Right lobe of liver (tissue), 6 donors: ENCODE measurements around the gene BRSK1. TPM values are rescaled to one million over a fixed set of nuclear protein-coding genes. Genes with fewer than 3 reads are reported as not detected.

Experiments used
- ATAC-seq, 4 donors: fragments of 200-7000 bp; cut with Tn5 transposase; one replicate each; pipeline ENCODE4 v1.9.1; 2020; ENCODE audit warnings: mild to moderate bottlenecking in 4 of 4, moderate library complexity in 4 of 4
- DNase-seq, 3 donors: peaks; one replicate each; pipeline ENCODE4 v3.0.0-alpha.2; 2020
- H3K27ac ChIP-seq, 3 donors: fragments of 200-600 bp; one replicate each; pipeline ENCODE4 v1.8.0; 2022
- H3K27me3 ChIP-seq, 2 donors: fragments of 200-600 bp; one replicate each; pipeline ENCODE4 v1.8.0; 2022
- H3K36me3 ChIP-seq, 4 donors: fragments of 200-600 bp; sonication (generic) in 1 of 4; one replicate each; pipeline versions ENCODE4 v1.5.1 to v1.8.0; 2017 to 2022; ENCODE audit warnings: control low read depth in 1 of 4
- H3K4me1 ChIP-seq, 4 donors: fragments of 200-600 bp; sonication (generic) in 1 of 4; one replicate each; pipeline versions ENCODE4 v1.5.1 to v1.8.0; 2017 to 2022; ENCODE audit warnings: control low read depth in 1 of 4
- H3K4me3 ChIP-seq, 3 donors: fragments of 200-600 bp; one replicate each; pipeline ENCODE4 v1.8.0; 2022
- H3K9me3 ChIP-seq, 4 donors: fragments of 200-600 bp; sonication (generic) in 1 of 4; one replicate each; pipeline versions ENCODE4 v1.5.1 to v1.8.0; 2017 to 2022; ENCODE audit warnings: control low read depth in 1 of 4
- CTCF ChIP-seq, 4 donors: fragments of 200-600 bp in 3 of 4; fragments of 450-650 bp in 1 of 4; IDR thresholded peaks; one replicate each; pipeline versions ENCODE4 v1.5.1 to v1.8.0; 2016 to 2022; ENCODE audit warnings: antibody characterized with exemption in 4 of 4, mild to moderate bottlenecking in 2 of 4
- POLR2A ChIP-seq: fragments of 450-650 bp; IDR thresholded peaks from one replicate; pipeline ENCODE4 v1.6.1; 2017; ENCODE audit warnings: antibody characterized with exemption, mild to moderate bottlenecking
- WGBS: methylation state at CpG from one replicate; pipeline ENCODE4 v1.1.6; 2018; ENCODE audit warnings: low coverage, low lambda C conversion rate; ENCODE audit not compliant: insufficient coverage; ENCODE audit errors: missing lambda C conversion rate; 5-methylcytosine and 5-hydroxymethylcytosine counted together
- intact Hi-C, 2 donors: fragments of 100-400 bp; cut with DNase I; formaldehyde crosslinking; loops; one replicate each; pipeline versions ENCODE4 v1.11.2 to v1.14.1; 2022
- total RNA-seq, 6 experiments: library from RNA; depleted of rRNA in 2 of 6; stranded (reverse); fragments of >200 nt in 2 of 6; fragmentation: NEBNext Ultra II Directional in 3 of 6; extraction: Animal tissue kit (Norgen Biotek cat#: 25700) in 3 of 6; gene quantifications; one replicate each; pipeline versions ENCODE4 v1.1.0 to v1.2.4, GENCODE V29; 2016 to 2023
- donor health status: DM: no; HTN: yes; CAD: no.
- donor health status: DM: no; HTN: no; CAD: no.
- donor health status: DM: no; HTN: no; CAD: no.
- donor health status: DM: no; HTN: yes; CAD: no.
- donor health status: DM: no; HTN: yes; CAD: no.

The BRSK1 gene
- total RNA-seq, 6 experiments from 2014 or later = 0.20 to 0.29 (median 0.24) TPM; not detected in 3

GRCh38 chr19:55333870-55334269 is 50.1 kb downstream of the BRSK1 start:
- intact Hi-C loops = no loop called here
- no peak for DNase-seq
- H3K9me3 ChIP-seq = no peaks in the 10 kb centered on the region
- H3K27ac ChIP-seq = no peak overlapping the region
- H3K36me3 ChIP-seq = no peaks in the 10 kb centered on the region
- H3K4me3 ChIP-seq = no peak overlapping the region
- WGBS = 56% methylated on average over 11 of the region's 11 CpGs
- ATAC-seq = peak in 3 of 4 donors; percentile 34 to 80 (median 49)
- H3K27me3 ChIP-seq = no peaks in the 10 kb centered on the region
- peaks cover 0 to 4% (median 0%) of the 10 kb centered on the region in 4 donors for H3K4me1 ChIP-seq
- TF ChIP-seq CTCF (IDR thresholded peaks at IDR 0.05) (no peak), POLR2A (no peak)

- Histone ChIP-seq H3K27ac (no peak overlapping the region), H3K27me3 (no peaks in the 10 kb centered on the region), H3K36me3 (no peaks in the 10 kb centered on the region), H3K4me3 (no peak overlapping the region), H3K4me1 (peaks cover 0 to 12% (median under 1%) of the 10 kb centered on the region in 4 donors), H3K9me3 (no peaks in the 10 kb centered on the region)
- TF ChIP-seq POLR2A (no peak), CTCF (IDR thresholded peaks at IDR 0.05) (no peak)
- intact Hi-C loops = no loop called here
- DNase-seq (no peak), ATAC-seq (no peak)
- 67% methylated on average over 4 of the region's 7 CpGs for WGBS
Measured at GRCh38 chr19:55336101-55336500, 52.3 kb downstream of the BRSK1 start.

GRCh38 chr19:55339105-55339888 is 55.5 kb downstream of the BRSK1 start, which contains the start of gene KMT5C:
Gene KMT5C, plus strand, starts transcription at chr19:55339876. Its CDS starts 2,061 bp downstream, at chr19:55341937.
- DNase-seq (peak; percentile 100), ATAC-seq (peak; percentile 86 to 94 (median 91))
- no peaks in the 10 kb centered on the region for H3K27me3 ChIP-seq
- TF ChIP-seq CTCF (IDR thresholded peaks at IDR 0.05) (peak; percentile 40 to 42 (median 41)), POLR2A (no peak)
- peaks cover 0 to 12% (median under 1%) of the 10 kb centered on the region in 4 donors for H3K4me1 ChIP-seq
- H3K4me3 ChIP-seq = peak within 1 kb of the TSS; percentile 54 to 66 (median 64)
- no peaks in the 10 kb centered on the region for H3K9me3 ChIP-seq
- WGBS = under 1% methylated on average over 26 of the region's 63 CpGs
- intact Hi-C loops = no loop called here
- H3K36me3 ChIP-seq = no peaks in the 10 kb centered on the region
- H3K27ac ChIP-seq = peak within 1 kb of the TSS; percentile 75 to 89 (median 86)

GRCh38 chr19:55339889-55340783 is 56.3 kb downstream of the BRSK1 start:
- 10% methylated on average over 19 of the region's 44 CpGs for WGBS
- Histone ChIP-seq H3K27me3 (no peaks in the 10 kb centered on the region), H3K4me3 (peak overlapping the region; percentile 54 to 66 (median 64)), H3K36me3 (no peaks in the 10 kb centered on the region), H3K4me1 (peaks cover 0 to 12% (median under 1%) of the 10 kb centered on the region in 4 donors), H3K27ac (peak overlapping the region; percentile 67 to 75 (median 74)), H3K9me3 (no peaks in the 10 kb centered on the region)
- DNase-seq (peak in 2 of 3 donors; percentile 38 to 55), ATAC-seq (no peak)
- intact Hi-C loops = no loop called here
- TF ChIP-seq CTCF (IDR thresholded peaks at IDR 0.05) (no peak), POLR2A (peak; percentile 88)
